ENCODE measurements around the gene ANKDD1A.

ANKDD1A gene

GRCh38 chr15:64896371-64897069 lies 15.2 kb upstream of the ANKDD1A start:
- no peak for DNase-seq

- DNase-seq, result no peak
These were observed 14.2 kb upstream of the ANKDD1A start for GRCh38 chr15:64897345-64897985.

- no peak for DNase-seq
These were observed 13.3 kb upstream of the ANKDD1A start for GRCh38 chr15:64898406-64898805.

GRCh38 chr15:64901141-64901540 lies 10.6 kb upstream of the ANKDD1A start:
- DNase-seq, result no peak

- no peak for DNase-seq
These were observed 9.8 kb upstream of the ANKDD1A start for GRCh38 chr15:64901914-64902313.

- DNase-seq, result no peak
These were observed 8.8 kb upstream of the ANKDD1A start for GRCh38 chr15:64902863-64903262.

GRCh38 chr15:64903326-64903950 lies 8.3 kb upstream of the ANKDD1A start:
- DNase-seq, result no peak

GRCh38 chr15:64904189-64904588 lies 7.5 kb upstream of the ANKDD1A start:
- no peak for DNase-seq

GRCh38 chr15:64905119-64905831 lies 6.4 kb upstream of the ANKDD1A start:
- no peak for DNase-seq

GRCh38 chr15:64905941-64906340 lies 5.8 kb upstream of the ANKDD1A start:
- DNase-seq, result no peak

GRCh38 chr15:64906402-64906801 lies 5.3 kb upstream of the ANKDD1A start:
- no peak for DNase-seq

GRCh38 chr15:64907991-64908390 lies 3.7 kb upstream of the ANKDD1A start:
- no peak for DNase-seq

GRCh38 chr15:64909546-64909945 lies 2.2 kb upstream of the ANKDD1A start:
- no peak for DNase-seq

GRCh38 chr15:64912379-64913325 lies 950 bp downstream of the ANKDD1A start:
- DNase-seq, result no peak

GRCh38 chr15:64915518-64916227 lies 4.0 kb downstream of the ANKDD1A start:
- no peak for DNase-seq

GRCh38 chr15:64916365-64916764 lies 4.7 kb downstream of the ANKDD1A start:
- DNase-seq, result no peak

- no peak for DNase-seq
These were observed 5.5 kb downstream of the ANKDD1A start for GRCh38 chr15:64917211-64917610.

- DNase-seq, result no peak
These were observed 8.0 kb downstream of the ANKDD1A start for GRCh38 chr15:64919721-64920120.

- no peak for DNase-seq
These were observed 10.0 kb downstream of the ANKDD1A start for GRCh38 chr15:64921711-64922110.

GRCh38 chr15:64923546-64923945 lies 11.8 kb downstream of the ANKDD1A start:
- no peak for DNase-seq
